SHP77 (cell line): Measurements from ENCODE around the gene ITGA1.
A peak's percentile ranks its signal among the peaks of the same experiment; 100 is the strongest.

Source experiments
- DNase-seq, 2 experiments: peaks; one replicate each; lab custom pipeline; 2025; lab: John Stamatoyannopoulos, UW

The ITGA1 gene

DNA sequence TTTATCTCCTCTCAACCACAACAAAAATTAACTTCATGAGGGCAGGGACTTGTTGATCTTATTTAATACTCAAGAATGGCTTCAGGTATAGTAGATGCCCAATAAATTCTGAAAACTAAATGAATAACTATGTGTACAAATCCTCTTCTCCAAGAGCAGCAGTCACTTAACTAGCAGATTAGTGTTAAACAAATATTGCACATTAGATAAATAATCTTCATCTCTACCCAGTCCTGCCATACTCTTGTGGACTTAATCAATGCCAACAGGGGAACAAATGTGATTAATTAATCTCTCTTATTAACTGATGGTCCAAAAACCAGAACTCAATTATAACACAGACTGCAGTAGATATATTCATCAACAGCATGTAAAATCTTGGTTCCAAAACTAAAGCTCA, 15.0 kb upstream of the ITGA1 start:
- no peak for DNase-seq

DNA sequence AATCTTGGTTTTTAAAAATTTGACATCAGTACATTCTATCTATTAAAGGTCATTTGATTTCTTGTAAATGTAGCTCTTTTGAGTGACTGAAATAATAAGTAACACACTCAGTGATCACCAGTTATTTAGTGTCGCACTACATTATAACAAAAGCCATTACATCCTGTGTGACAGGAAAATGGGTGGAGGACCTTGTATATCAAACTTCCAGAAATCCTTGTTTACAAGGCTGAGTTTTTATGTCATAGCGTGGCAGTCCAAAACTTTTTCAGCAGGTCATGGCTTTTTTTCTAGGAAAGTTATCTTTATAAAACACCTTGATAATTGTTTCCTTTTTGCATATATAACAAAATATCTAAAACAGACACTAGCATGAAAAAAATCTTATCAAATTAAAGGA, 14.4 kb upstream of the ITGA1 start:
- no peak for DNase-seq

DNA sequence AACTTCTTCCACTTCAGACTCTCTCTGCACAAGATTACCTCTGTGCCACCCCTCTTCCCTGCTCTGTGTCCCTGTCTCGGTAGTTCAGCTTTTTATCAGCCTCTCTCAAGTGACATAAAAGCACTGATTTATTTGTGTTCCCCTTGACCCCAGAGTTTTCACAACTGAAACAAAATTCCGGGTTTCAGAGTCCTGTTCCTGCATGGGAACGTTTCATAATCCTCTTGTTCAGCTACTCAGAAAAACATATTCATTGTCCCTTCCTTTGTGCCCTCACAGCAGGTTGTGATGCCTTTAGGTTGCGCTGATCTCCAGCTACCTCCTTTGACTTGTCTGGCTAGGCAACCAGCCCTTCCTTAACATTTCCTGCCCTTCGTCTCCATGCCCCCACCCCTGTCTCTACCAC, 13.7 kb upstream of the ITGA1 start:
- DNase-seq, result no peak

DNA sequence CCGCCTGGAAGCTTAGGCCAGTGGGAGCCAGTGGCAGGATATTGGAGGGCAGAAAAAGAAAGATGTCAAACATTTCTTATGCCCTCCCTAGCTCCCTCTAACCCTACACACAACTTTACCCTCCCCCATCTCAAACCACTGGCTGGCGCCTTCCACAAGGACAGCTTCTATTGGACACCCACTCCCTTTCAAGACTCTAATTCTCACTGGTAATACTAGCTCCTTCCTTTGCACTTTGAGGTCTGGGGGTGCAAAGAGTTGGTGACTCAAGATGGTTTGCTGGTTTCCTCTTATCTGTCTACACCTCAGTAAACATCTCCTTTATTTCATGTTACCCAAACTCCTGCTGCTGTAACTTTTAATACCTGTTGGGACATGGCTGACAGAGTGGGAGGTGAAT, 11.6 kb upstream of the ITGA1 start:
- DNase-seq, result no peak

DNA sequence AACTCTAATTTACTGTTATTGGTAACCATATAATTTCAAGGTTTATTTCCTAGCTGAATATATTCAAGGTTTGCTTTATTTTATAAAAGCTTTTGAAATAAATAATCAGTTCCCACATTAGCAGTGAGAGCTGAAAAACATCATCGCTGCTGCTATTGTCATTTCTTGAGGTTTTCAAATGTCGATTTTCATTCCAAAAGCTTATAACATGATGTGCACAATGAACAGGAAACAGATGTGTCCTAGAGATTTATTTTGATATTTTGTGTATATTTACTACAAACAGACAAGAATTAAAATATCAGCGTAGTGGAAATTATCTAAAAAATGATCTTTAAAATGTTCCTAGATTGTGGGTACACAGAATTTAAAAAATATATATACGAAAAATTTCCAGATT, 10.5 kb upstream of the ITGA1 start:
- DNase-seq, result no peak

DNA sequence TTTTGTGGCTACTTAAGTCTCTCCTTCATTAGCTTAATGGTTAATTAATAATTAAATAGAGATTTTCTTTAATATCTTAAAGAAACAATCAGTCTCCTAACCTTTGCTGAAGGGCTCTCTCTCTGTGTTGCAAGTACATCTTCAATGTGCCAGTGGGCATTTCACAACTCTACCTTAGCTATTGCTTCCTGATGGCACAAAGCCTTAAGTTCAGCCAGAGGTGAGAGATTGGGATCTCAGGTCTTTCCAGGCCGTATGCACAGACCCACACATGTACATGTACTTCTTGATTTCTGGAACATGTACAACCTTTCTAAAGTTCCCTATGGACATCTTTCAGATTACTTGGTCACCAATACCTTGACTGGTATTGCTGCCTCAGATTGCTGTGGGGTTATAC, 8.9 kb upstream of the ITGA1 start:
- DNase-seq, result no peak

DNA sequence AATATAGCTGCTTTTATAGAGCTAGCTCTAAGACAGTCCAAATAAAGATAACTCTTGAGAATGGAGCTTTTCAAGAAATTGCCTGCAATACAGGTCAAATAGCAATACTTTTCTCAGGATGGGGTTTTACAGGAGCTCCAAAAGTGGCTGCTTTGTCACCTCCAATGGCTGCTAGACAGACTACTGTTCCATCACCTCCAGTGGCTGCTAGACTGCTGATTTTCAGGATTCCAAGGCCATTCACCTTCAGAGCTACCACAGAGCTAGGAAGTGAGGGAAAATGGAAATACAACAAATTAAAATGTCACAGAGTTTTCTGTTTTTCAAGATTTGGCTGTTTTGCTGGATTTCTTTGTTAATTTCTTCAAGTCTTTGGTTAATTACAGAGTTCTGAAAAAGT, 8.5 kb upstream of the ITGA1 start:
- no peak for DNase-seq

DNA sequence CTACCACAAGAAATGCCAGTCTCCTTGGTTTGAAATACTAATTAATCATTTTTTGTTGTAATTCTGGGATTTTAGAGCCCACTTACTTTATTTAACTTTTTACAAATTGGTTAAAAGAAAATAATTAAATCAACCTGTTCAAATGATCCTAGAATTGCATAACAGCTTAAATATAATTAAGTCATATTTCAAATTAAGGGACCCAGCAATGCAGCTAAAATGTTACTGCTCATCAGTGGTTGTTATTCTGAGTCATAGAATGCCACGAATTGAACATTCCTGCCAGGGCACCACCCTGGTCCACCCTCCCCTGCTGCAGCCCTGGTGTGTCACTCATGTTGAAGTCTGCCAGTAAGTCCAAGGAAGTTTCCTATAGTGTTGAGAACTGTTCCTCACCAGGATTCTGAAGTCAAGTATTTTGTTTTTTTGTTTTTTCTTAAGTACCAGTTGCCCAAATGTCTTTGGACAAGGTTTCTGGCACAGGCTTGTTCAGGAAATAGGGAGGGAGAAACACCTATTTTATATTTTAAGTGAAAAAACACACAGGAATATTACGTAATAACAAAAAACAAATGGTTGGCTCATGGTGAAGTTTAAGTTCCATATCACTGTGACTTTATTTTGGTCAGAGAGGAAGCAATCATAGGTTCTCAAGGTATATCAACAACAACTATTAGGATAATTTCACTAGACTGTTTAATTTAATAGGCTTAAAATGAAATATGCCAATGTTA, 4.3 kb upstream of the ITGA1 start:
- no peak for DNase-seq

DNA sequence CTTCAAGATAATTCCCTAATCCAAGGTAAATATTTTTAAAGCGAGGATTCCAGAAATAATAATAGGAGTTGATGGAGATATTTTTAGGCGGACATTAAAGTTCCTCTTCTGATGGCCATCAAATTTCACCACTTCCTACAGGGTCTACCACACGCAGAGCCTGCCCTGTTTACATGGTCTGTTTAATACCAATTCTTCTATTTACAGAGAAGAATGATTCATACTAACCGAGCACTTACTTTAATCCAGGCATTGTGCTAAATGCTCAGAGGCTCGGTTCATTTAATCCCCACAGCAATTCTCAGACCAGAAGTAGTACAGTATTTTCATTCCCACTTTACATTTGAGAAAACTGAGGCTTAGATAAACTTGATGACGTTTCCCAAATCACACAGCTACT, 3.0 kb upstream of the ITGA1 start:
- DNase-seq, result peak; percentile 15 to 29

DNA sequence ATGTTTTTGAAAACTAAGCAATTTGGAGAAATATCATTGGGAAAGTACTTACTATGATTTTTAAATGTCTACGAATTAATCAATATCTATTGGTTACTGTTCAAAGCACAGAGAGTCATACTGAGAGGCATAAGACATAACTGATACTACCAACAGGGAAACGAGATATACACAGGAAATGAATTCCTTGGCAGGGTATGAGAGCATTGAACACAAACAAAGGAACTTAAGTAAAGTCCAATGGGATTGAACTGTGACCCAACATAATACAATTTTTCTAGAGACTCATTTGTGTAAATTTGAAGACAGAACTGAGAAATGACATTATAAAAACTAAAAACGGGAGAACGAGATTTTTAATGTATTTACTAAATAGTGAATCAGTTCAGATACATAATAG, 1.3 kb upstream of the ITGA1 start:
- no peak for DNase-seq

DNA sequence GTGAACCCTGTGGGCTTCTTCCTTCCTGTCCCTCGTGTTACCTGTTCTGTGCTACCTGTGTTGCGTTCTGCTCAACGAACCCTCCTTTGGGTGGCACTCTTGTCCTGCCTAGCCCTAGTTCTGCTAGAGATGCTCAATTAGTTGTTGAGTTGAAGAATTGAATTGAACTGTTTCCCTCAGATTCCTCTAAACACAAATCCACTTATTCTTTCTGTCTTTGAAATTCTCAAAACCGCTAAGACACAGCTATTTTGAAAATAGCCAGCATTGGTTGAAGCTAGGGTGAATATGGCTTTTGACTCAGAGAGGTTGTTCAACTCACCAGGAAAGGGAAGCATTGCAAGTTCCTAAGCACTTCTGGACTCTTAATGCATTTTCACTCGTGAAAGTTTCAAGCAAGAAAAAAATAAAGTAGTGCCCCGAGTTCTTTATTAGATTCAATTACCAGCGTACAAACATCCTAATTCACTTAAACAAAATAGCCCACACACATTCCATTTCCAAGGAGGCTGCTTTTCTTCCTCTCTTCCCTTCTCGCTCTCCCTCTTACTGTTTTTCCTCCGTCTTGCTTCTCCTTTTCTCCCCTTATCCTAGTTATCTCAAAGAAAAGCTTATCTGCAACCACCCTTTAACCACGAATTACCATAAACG, 642 bp upstream of the ITGA1 start:
- no peak for DNase-seq

DNA sequence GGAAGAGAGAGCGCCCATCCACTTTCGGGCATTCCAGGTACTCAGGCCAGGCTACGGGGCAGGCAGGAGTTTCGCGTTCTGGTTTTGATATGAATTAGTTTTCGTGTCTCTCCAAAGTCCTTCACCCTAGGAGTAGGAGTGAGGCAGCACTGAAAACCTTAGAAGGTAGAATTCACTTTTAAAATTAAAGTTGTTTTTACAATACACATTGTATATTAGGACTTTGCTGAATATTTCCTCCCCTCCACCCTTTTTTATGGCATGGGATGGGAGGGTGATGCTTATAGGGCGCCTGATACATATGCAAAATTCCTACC, 747 bp downstream of the ITGA1 start:
- no peak for DNase-seq

DNA sequence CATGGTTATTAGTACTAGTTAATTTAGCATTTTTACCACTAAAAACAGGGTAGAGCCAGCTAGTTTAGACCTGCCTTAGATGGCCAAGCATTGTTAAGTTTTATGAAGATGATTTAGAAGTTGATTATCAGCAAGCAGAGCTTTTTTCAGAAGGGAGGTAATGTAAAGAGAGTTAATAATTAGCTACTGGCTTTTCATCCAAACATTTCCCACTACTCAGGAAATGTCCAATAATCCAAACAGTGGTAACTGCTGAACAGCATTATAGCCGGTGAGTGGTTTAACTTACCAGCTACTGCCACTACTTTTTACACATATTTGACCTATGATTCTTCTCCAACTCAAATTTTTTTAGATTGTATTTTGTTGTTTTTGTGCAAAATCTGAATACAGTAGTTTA, 1.7 kb downstream of the ITGA1 start:
- no peak for DNase-seq

DNA sequence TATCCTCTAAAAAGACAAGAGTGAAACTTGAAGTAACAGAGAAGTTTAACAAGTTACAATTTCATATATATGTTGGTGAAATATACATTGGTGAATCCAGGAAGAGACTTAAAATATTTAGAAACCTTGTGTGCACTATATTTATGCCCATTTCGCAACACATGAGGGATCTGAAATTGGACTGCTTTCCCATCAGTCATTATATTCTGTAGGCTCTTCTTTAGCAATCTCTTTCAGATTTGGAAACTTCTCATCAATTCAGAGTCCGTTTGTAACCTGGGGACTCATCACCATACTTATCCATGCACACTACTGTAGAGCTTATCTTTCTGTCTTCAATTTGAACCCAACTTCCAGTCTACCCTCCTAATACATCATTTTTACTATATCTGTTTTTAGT, 2.1 kb downstream of the ITGA1 start:
- no peak for DNase-seq

DNA sequence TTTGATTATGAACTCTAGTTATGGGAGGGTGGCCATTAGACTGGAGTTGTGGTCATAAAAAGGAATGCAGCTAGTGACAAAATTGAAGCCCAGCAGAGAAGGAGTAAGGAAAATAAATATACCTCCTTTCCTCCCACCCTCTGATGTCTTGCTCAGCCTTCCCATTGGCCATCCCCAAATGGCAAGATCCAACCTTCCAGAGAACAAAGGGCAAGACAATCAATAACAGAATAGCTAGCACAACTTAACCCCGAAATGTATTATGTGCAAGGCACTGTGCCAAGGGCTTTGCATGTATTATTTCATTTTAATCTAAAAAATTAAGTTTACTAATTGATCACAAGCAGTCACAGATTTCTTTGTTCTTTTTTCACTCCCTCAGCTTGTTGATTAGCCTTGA, 3.6 kb downstream of the ITGA1 start:
- DNase-seq, result no peak

DNA sequence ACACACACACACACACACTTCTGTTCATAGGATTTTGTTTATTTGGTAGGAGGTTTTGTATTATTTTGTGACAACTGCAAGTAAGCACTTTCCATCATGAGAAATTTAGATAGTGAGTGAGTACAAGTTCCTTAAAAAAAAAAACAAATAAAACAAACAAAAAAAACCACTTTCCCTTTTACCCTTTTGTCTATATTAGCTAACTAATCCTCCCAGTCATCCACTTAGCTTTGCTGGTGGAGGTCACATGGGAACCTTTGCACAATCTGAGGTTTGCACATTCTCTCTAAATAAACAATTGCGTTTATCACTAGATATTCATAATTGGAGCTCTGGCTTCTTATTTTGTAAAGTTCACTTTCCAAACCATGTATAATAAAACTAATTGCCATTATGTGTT, 6.8 kb downstream of the ITGA1 start:
- DNase-seq, result no peak

DNA sequence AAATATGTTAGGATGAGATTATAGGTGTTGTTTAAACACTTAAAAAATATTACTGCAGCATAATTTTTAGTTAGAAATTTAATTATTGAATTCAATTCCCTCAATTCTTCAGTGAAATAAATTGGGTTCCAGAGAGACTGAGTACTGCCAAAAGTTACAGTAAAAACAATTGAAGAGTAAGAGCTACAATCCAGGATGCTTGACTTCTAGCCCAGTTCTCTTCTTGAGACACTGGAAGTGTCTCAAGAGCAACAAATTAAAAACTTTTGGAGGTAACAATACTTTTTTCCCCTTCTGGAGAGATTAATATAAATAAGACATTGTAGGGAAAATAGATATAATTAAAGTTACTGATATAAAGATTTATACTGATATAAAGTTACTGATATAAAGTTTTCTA, 8.3 kb downstream of the ITGA1 start:
- no peak for DNase-seq

DNA sequence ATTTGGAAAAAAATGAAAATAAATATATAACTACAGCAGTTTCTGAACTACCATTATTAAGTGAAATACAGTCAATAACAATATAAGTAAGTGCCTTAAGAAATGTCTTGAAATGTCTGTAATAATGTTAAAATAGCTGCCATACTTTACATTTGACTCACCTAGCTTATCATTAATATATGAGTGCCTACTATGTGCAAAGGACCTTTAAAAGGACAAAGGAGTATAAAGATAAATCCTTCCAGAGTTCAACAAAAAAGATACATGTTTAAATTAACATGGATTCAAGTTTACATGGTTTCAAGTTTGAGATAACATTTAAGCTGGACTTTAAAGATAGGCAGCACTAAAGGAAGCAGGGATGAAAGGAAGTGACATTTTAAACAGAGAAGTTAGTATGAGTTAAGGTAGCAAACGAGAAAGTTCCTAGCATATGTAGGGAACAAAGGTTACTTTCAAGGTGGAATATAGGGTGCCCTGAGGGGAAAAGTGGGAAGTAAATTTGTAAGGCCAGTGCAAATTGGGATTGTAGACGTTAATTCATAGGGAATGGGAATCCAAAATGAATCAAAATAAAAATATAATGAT, 8.9 kb downstream of the ITGA1 start:
- no peak for DNase-seq

DNA sequence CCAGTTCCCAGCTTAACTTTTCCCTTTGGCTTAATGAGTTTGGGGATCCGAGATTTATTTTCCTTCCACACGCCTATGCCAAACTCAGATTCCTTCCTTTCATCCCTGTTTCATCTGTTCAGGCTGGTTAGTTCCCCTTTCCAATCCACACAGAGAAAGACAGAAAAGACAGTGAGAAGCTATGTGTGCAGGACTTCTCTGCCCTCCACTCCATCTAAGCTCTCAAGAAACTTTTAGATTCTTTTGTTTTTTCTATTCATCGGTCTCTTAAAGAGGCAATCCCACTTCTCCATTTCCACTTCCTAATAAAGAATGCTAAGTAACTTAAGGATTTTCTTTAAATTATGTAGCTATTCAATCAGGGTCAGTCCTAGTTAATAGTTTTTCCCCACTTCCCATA, 11.2 kb downstream of the ITGA1 start:
- no peak for DNase-seq

DNA sequence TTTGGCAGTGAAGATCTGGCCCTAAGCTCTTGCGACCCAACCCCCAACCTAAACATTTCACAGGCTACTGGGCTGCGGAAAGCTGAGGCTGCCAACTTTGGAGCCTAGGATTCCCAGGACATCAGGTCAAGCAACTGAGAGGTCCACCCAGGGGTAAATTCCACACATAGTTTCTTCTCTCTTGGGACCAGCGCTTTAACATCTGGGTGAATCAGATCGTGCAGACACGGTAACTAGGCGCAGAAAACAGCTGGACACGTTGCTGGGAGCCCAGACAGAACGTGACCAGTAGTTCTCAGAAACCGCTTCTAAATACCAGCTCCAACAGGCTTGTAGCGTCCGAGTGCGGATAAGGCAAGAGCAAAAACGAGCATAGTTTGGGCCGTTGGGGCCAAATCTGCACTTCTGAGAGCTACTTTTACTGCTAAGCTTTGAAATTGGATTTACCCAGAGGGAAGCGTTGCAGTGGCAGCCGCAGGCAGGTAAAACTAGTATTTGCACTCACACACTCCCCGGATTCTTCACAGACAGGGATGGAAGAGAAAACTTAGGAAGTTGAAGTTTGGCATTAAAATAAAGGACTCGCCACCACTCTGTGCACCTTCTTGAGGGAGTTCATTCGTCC, 11.8 kb downstream of the ITGA1 start:
- DNase-seq, result peak in 1 of 2 experiments; percentile 18

DNA sequence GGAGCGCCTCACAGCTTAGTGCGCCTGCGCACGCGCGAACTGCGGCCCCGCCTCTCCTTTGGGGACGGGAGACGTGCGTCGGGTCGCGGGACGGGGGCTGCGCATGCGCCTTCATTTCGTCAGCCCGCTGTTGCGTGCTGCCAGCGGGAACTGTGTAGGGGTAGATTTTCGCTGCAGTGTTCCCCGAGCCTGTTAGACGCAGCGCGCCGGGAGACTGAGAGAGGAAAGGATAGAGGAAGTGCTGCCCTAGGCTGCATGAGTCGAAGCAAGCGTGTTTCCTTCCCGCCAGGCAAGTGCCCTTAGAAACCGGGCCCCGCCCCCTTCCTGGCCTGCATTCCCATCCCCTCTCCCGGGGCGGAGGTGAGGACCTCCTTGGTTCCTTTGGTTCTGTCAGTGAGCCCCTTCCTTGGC, 12.3 kb downstream of the ITGA1 start:
- peak; percentile 85 to 90 for DNase-seq

DNA sequence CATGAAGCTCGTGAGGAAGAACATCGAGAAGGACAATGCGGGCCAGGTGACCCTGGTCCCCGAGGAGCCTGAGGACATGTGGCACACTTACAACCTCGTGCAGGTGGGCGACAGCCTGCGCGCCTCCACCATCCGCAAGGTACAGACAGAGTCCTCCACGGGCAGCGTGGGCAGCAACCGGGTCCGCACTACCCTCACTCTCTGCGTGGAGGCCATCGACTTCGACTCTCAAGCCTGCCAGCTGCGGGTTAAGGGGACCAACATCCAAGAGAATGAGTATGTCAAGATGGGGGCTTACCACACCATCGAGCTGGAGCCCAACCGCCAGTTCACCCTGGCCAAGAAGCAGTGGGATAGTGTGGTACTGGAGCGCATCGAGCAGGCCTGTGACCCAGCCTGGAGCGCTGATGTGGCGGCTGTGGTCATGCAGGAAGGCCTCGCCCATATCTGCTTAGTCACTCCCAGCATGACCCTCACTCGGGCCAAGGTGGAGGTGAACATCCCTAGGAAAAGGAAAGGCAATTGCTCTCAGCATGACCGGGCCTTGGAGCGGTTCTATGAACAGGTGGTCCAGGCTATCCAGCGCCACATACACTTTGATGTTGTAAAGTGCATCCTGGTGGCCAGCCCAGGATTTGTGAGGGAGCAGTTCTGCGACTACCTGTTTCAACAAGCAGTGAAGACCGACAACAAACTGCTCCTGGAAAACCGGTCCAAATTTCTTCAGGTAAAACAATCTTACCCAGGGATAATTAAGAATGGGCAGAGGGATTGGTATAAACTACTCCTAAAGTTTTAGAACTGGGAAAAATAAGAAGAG, 12.9 kb downstream of the ITGA1 start:
- DNase-seq, result peak; percentile 24 to 59
